A549 (cell line): ENCODE results near the gene MANF. TPM values are rescaled to one million over a fixed set of nuclear protein-coding genes. Genes with fewer than 3 reads are reported as not detected.

Source experiments
- ATAC-seq, 2 experiments: fragments of 200-7000 bp in 1 of 2; fragments of >200 bp in 1 of 2; cut with Nextera tagmentation in 1 of 2; cut with Tn5 transposase in 1 of 2; 3 replicates each; pipeline versions ENCODE4 v1.8.0 to v1.9.1; 2018 to 2020; ENCODE audit warnings: mild to moderate bottlenecking in 1 of 2, moderate library complexity in 1 of 2
- CTCF ChIA-PET: fragments of 300-600 bp; sonication (Branson Sonifier 250); formaldehyde crosslinking; extraction: SDS; loops from one replicate; lab custom pipeline; 2021; ENCODE audit warnings: antibody characterized with exemption, inconsistent platforms; lab: Yijun Ruan, JAX
- POLR2A ChIA-PET: fragments of 350-600 bp; formaldehyde crosslinking; extraction: SDS; loops from one replicate; lab custom pipeline; 2021; ENCODE audit warnings: antibody characterized with exemption, inconsistent platforms; lab: Yijun Ruan, JAX
- DNase-seq, 2 experiments: peaks; one replicate each; pipeline versions ENCODE4 v3.0.0 to v3.0.0-alpha.2; 2011 to 2016; ENCODE audit warnings: low read depth in 1 of 2, low spot score in 1 of 2
- FAIRE-seq: peaks from 2 replicates; lab custom pipeline; 2011; peaks lifted over from hg19 to GRCh38; lab: Jason Lieb, UNC
- H3K27ac ChIP-seq, 2 experiments: fragments of >200 bp; sonication (Bioruptor Twin); formaldehyde crosslinking; 3 replicates each; pipeline ENCODE4 v1.5.1; 2016 to 2017
- H3K4me1 ChIP-seq: fragments of >200 bp; sonication (Bioruptor Twin); formaldehyde crosslinking; 3 replicates; pipeline ENCODE4 v1.6.1; 2016
- H3K4me2 ChIP-seq: fragments of >200 bp; sonication (Bioruptor Twin); formaldehyde crosslinking; 3 replicates; pipeline ENCODE4 v1.6.1; 2016
- H3K4me3 ChIP-seq: fragments of >200 bp; sonication (Bioruptor Twin); formaldehyde crosslinking; 3 replicates; pipeline ENCODE4 v1.5.1; 2016
- H3K9me3 ChIP-seq: fragments of >200 bp; sonication (Bioruptor Twin); formaldehyde crosslinking; 3 replicates; pipeline ENCODE4 v1.6.1; 2016
- ATOH8 ChIP-seq: fragments of 250-450 bp; sonication (Bioruptor Pico); IDR thresholded peaks from 2 replicates; pipeline ENCODE4 v1.5.0; 2020; ENCODE audit warnings: low read depth, mild to moderate bottlenecking, moderate library complexity
- CBX8 ChIP-seq: fragments of 200-600 bp; sonication (generic); IDR thresholded peaks from 2 replicates; pipeline ENCODE4 v1.6.1; 2016
- CEBPB ChIP-seq, 2 experiments: fragments of >200 bp in 1 of 2; sonication (Bioruptor Twin) in 1 of 2; formaldehyde crosslinking in 1 of 2; IDR thresholded peaks; 2 replicates each; pipeline ENCODE4 v1.6.1; 2012 to 2016
- CHD2 ChIP-seq: fragments of 150-350 bp; IDR thresholded peaks from 2 replicates; pipeline ENCODE4 v1.6.1; 2014; ENCODE audit warnings: low read length; ENCODE audit not compliant: partially characterized antibody
- E2F6 ChIP-seq: IDR thresholded peaks from 2 replicates; pipeline ENCODE4 v1.6.1; 2012; ENCODE audit warnings: low read depth, borderline replicate concordance
- EHF ChIP-seq: fragments of 250-450 bp; sonication (Bioruptor Pico); IDR thresholded peaks from 2 replicates; pipeline ENCODE4 v1.5.0; 2020; ENCODE audit warnings: mild to moderate bottlenecking
- EHMT2 ChIP-seq: fragments of 200-600 bp; sonication (generic); IDR thresholded peaks from 2 replicates; pipeline ENCODE4 v1.6.1; 2016; ENCODE audit warnings: antibody characterized with exemption, low read depth, mild to moderate bottlenecking, moderate library complexity
- EP300 ChIP-seq, 2 experiments: fragments of >200 bp; sonication (Bioruptor Twin); formaldehyde crosslinking; IDR thresholded peaks; 2 replicates in 1 of 2; 3 replicates in 1 of 2; pipeline ENCODE4 v1.6.1; 2016 to 2017
- ESRRA ChIP-seq: fragments of 150-350 bp; IDR thresholded peaks from 2 replicates; pipeline ENCODE4 v1.6.1; 2014; ENCODE audit warnings: mild to moderate bottlenecking, low read length, borderline replicate concordance
- FOSB ChIP-seq: fragments of 250-450 bp; sonication (Bioruptor Pico); IDR thresholded peaks from 2 replicates; pipeline ENCODE4 v1.5.0; 2020; ENCODE audit warnings: mild to moderate bottlenecking, moderate library complexity
- HEYL ChIP-seq: fragments of 250-450 bp; sonication (Bioruptor Pico); IDR thresholded peaks from 2 replicates; pipeline ENCODE4 v1.8.0; 2021; ENCODE audit warnings: mild to moderate bottlenecking, moderate library complexity
- HMGXB4 ChIP-seq: fragments of 250-450 bp; sonication (Bioruptor Pico); IDR thresholded peaks from 2 replicates; pipeline ENCODE4 v1.5.0; 2021; ENCODE audit warnings: mild to moderate bottlenecking, moderate library complexity, borderline replicate concordance
- HOXA7 ChIP-seq: fragments of 250-450 bp; sonication (Bioruptor Pico); IDR thresholded peaks from 2 replicates; pipeline ENCODE4 v1.5.0; 2020; ENCODE audit warnings: mild to moderate bottlenecking, moderate library complexity
- HOXB13 ChIP-seq: fragments of 250-450 bp; sonication (Bioruptor Pico); IDR thresholded peaks from 2 replicates; pipeline ENCODE4 v1.5.0; 2020; ENCODE audit warnings: low read depth, mild to moderate bottlenecking, moderate library complexity
- HOXB5 ChIP-seq: fragments of 250-450 bp; sonication (Bioruptor Pico); IDR thresholded peaks from 2 replicates; pipeline ENCODE4 v1.5.0; 2020; ENCODE audit warnings: mild to moderate bottlenecking, moderate library complexity
- JUN ChIP-seq, 2 experiments: fragments of >200 bp; sonication (Bioruptor Twin); formaldehyde crosslinking; IDR thresholded peaks; 2 replicates in 1 of 2; 3 replicates in 1 of 2; pipeline ENCODE4 v1.6.1; 2016 to 2017
- KDM1A ChIP-seq: fragments of 200-600 bp; sonication (generic); IDR thresholded peaks from 2 replicates; pipeline ENCODE4 v1.6.1; 2016; ENCODE audit warnings: low read depth, mild to moderate bottlenecking
- MAZ ChIP-seq: fragments of 150-350 bp; IDR thresholded peaks from 2 replicates; pipeline ENCODE4 v1.6.1; 2014; ENCODE audit warnings: antibody characterized with exemption, low read depth, low read length, borderline replicate concordance
- MYC ChIP-seq: IDR thresholded peaks from 2 replicates; pipeline ENCODE4 v1.6.1; 2012; ENCODE audit warnings: mild to moderate bottlenecking, inconsistent platforms, low read length, improper control_type of control experiment, borderline replicate concordance
- NR3C1 ChIP-seq: fragments of >200 bp; sonication (Bioruptor Twin); formaldehyde crosslinking; IDR thresholded peaks from 3 replicates; pipeline ENCODE4 v1.6.1; 2017
- PBX3 ChIP-seq: IDR thresholded peaks from 2 replicates; pipeline ENCODE4 v1.6.1; 2012
- RAD21 ChIP-seq, 2 experiments: fragments of >200 bp in 1 of 2; sonication (Bioruptor Twin) in 1 of 2; formaldehyde crosslinking in 1 of 2; IDR thresholded peaks in 1 of 2; conservative IDR thresholded peaks in 1 of 2; 2 replicates in 1 of 2; 3 replicates in 1 of 2; pipeline ENCODE4 v1.6.1; 2012 to 2018; ENCODE audit warnings: inconsistent platforms in 1 of 2
- RCOR1 ChIP-seq: fragments of 150-350 bp; IDR thresholded peaks from 2 replicates; pipeline ENCODE4 v1.6.1; 2014; ENCODE audit warnings: antibody characterized with exemption, low read length, low read depth
- RFX5 ChIP-seq: fragments of 450-650 bp; IDR thresholded peaks from 2 replicates; pipeline ENCODE4 v1.7.1; 2014; ENCODE audit warnings: antibody characterized with exemption, mild to moderate bottlenecking, moderate library complexity
- TFCP2L1 ChIP-seq: fragments of 250-450 bp; sonication (Bioruptor Pico); IDR thresholded peaks from 2 replicates; pipeline ENCODE4 v1.5.0; 2021; ENCODE audit warnings: mild to moderate bottlenecking
- TP53 ChIP-seq: fragments of 250-450 bp; sonication (Bioruptor Pico); IDR thresholded peaks from 2 replicates; pipeline ENCODE4 v1.5.0; 2021; ENCODE audit warnings: mild to moderate bottlenecking, moderate library complexity
- ZC3H11A ChIP-seq: fragments of 450-650 bp; IDR thresholded peaks from 2 replicates; pipeline ENCODE4 v1.6.1; 2014; ENCODE audit warnings: antibody characterized with exemption, mild to moderate bottlenecking
- ZFP36 ChIP-seq: fragments of 450-650 bp; IDR thresholded peaks from 2 replicates; pipeline ENCODE4 v1.6.1; 2014; ENCODE audit warnings: borderline replicate concordance; ENCODE audit not compliant: partially characterized antibody
- ZNF302 ChIP-seq: fragments of 250-450 bp; sonication (Bioruptor Pico); IDR thresholded peaks from 2 replicates; pipeline ENCODE4 v1.9.0; 2021; ENCODE audit warnings: inconsistent platforms, mild to moderate bottlenecking, moderate library complexity
- ZSCAN20 ChIP-seq: fragments of 250-450 bp; sonication (Bioruptor Pico); IDR thresholded peaks from 2 replicates; pipeline ENCODE4 v1.8.0; 2022; ENCODE audit warnings: mild to moderate bottlenecking, moderate library complexity
- WGBS: methylation state at CpG from one replicate; pipeline ENCODE4 v1.1.6; 2017; ENCODE audit errors: missing lambda C conversion rate; 5-methylcytosine and 5-hydroxymethylcytosine counted together
- polyA plus RNA-seq, 4 experiments: library from polyadenylated mRNA; depleted of rRNA in 3 of 4; stranded (reverse); fragments of >200 nt; fragmentation: RNase III in 1 of 4; extraction: RNeasy Plus Mini Kit Qiagen cat#74134 plus additional on column Dnase treatment in 1 of 4; gene quantifications; 2 replicates in 3 of 4; 3 replicates in 1 of 4; pipeline ENCODE4 v1.2.3, GENCODE V29; 2011 to 2017

The MANF gene
- polyA plus RNA-seq, 2 of the 4 experiments (the other 2 are of a cell fraction): 67.8 to 84.9 TPM

- no peak for ATAC-seq
- Histone ChIP-seq H3K4me3 (no peak overlapping the region), H3K4me2 (no peak overlapping the region), H3K9me3 (no peaks in the 10 kb centered on the region), H3K4me1 (no peaks in the 10 kb centered on the region), H3K27ac (no peak overlapping the region)
- no peak for DNase-seq
- ChIA-PET CTCF (no interaction called here), POLR2A (no interaction called here)
- no peak for FAIRE-seq
- WGBS: 92% methylated on average over 2 of the region's 2 CpGs
- TF ChIP-seq JUN (IDR thresholded peaks at IDR 0.05): no peak
- TF ChIP-seq RCOR1: no peak
- TF ChIP-seq HMGXB4: no peak
- TF ChIP-seq EHMT2: no peak
- TF ChIP-seq HOXA7 (CRISPR knock-in tag): no peak
- no peak for TF ChIP-seq PBX3
- no peak for TF ChIP-seq ESRRA
- TF ChIP-seq RAD21 (conservative IDR thresholded peaks at IDR 0.05 in 1 of 2, IDR thresholded peaks at IDR 0.05 in 1 of 2): no peak
- TF ChIP-seq CBX8: no peak
- no peak for TF ChIP-seq EP300 (IDR thresholded peaks at IDR 0.05)
- TF ChIP-seq HOXB13 (CRISPR knock-in tag): no peak
- no peak for TF ChIP-seq FOSB (CRISPR knock-in tag)
- no peak for TF ChIP-seq ZFP36
- TF ChIP-seq E2F6: no peak
- TF ChIP-seq ATOH8 (CRISPR knock-in tag): no peak
- TF ChIP-seq KDM1A: no peak
- no peak for TF ChIP-seq TFCP2L1 (CRISPR knock-in tag)
- TF ChIP-seq ZC3H11A: no peak
- TF ChIP-seq HOXB5: no peak
- TF ChIP-seq CEBPB (IDR thresholded peaks at IDR 0.05): no peak
Measured at GRCh38 chr3:51408813-51409212, 23.7 kb downstream of the MANF start.

GRCh38 chr3:51422211-51422610 is 37.1 kb downstream of the MANF start:
- Histone ChIP-seq H3K4me3 (no peak overlapping the region), H3K27ac (no peak overlapping the region), H3K9me3 (no peaks in the 10 kb centered on the region), H3K4me2 (no peak overlapping the region), H3K4me1 (no peaks in the 10 kb centered on the region)
- DNase-seq: no peak
- no peak for FAIRE-seq
- CTCF ChIA-PET: interaction anchor here (0.6 kb wide), 1 partner anchor 9 kb away, joined by 3 read pairs; no protein-coding TSS in a partner anchor
- no peak for ATAC-seq
- 96% methylated on average over 3 of the region's 3 CpGs for WGBS
- POLR2A ChIA-PET: no interaction called here
- no peak for TF ChIP-seq ZFP36
- no peak for TF ChIP-seq EHF (CRISPR knock-in tag)
- TF ChIP-seq PBX3: no peak
- no peak for TF ChIP-seq ZSCAN20 (CRISPR knock-in tag)
- TF ChIP-seq ATOH8 (CRISPR knock-in tag): no peak
- no peak for TF ChIP-seq NR3C1
- TF ChIP-seq HOXB5: no peak
- TF ChIP-seq HMGXB4: no peak
- no peak for TF ChIP-seq JUN (IDR thresholded peaks at IDR 0.05)
- no peak for TF ChIP-seq MYC
- TF ChIP-seq ZNF302: no peak
- no peak for TF ChIP-seq ESRRA
- TF ChIP-seq RFX5: no peak
- no peak for TF ChIP-seq KDM1A
- TF ChIP-seq CHD2: no peak
- TF ChIP-seq TFCP2L1 (CRISPR knock-in tag): no peak
- TF ChIP-seq RAD21 (conservative IDR thresholded peaks at IDR 0.05 in 1 of 2, IDR thresholded peaks at IDR 0.05 in 1 of 2): no peak
- TF ChIP-seq MAZ: no peak
- no peak for TF ChIP-seq HEYL (CRISPR knock-in tag)
- TF ChIP-seq TP53: no peak
